HepG2 (cell line): ENCODE measurements around the gene HEXD. TPM values are rescaled to one million over a fixed set of nuclear protein-coding genes. Genes with fewer than 3 reads are reported as not detected.

Experiments used
- ATAC-seq: fragments of 200-7000 bp; cut with Tn5 transposase; 3 replicates; pipeline ENCODE4 v1.9.1; 2020; ENCODE audit warnings: mild to moderate bottlenecking, moderate library complexity
- BruUV-seq: library from RNA; stranded (reverse); fragments of 400-500 nt; replicated peaks from 2 replicates; lab custom pipeline; 2021; lab: Mats Ljungman, UMichigan
- CTCF ChIA-PET: fragments of 300-600 bp; formaldehyde crosslinking; extraction: SDS; loops from one replicate; lab custom pipeline; 2021; ENCODE audit warnings: low total read pairs, inconsistent platforms, low intra/inter-chr PET ratio; lab: Yijun Ruan, JAX
- POLR2A ChIA-PET: fragments of 350-600 bp; sonication (Branson Sonifier 250); formaldehyde crosslinking; loops from one replicate; lab custom pipeline; 2020; ENCODE audit warnings: antibody characterized with exemption, inconsistent platforms; lab: Yijun Ruan, JAX
- DNase-seq: peaks from one replicate; pipeline ENCODE4 v3.0.0-alpha.2; 2015; ENCODE audit warnings: low spot score
- FAIRE-seq: peaks from 3 replicates; lab custom pipeline; 2011; peaks lifted over from hg19 to GRCh38; lab: Jason Lieb, UNC
- H2AFZ ChIP-seq: one replicate; pipeline ENCODE4 v1.6.1; 2011; ENCODE audit warnings: low read length, inconsistent platforms
- H3K27ac ChIP-seq: fragments of 300-600 bp; 3 replicates; pipeline ENCODE4 v1.8.0; 2011; ENCODE audit warnings: mixed run types, mild to moderate bottlenecking, mixed read lengths, low read length, inconsistent platforms; ENCODE audit not compliant: insufficient read depth; ENCODE audit errors: extremely low read length
- H3K27me3 ChIP-seq, 2 experiments: fragments of 200-600 bp in 1 of 2; 2 replicates in 1 of 2; 3 replicates in 1 of 2; pipeline versions ENCODE4 v1.6.0 to v1.8.0; 2011; ENCODE audit warnings: low read length in 2 of 2, mild to moderate bottlenecking in 2 of 2, moderate library complexity in 2 of 2, inconsistent platforms in 1 of 2; ENCODE audit not compliant: insufficient read depth in 2 of 2, control insufficient read depth in 1 of 2
- H3K36me3 ChIP-seq, 2 experiments: fragments of 200-600 bp in 1 of 2; replicated peaks in 1 of 2; 2 replicates in 1 of 2; 3 replicates in 1 of 2; pipeline versions ENCODE4 v1.5.1 to v1.8.0; 2011; ENCODE audit warnings: low read length in 2 of 2, inconsistent platforms in 1 of 2; ENCODE audit not compliant: insufficient read depth in 2 of 2, control insufficient read depth in 1 of 2
- H3K4me1 ChIP-seq: 2 replicates; pipeline ENCODE4 v1.5.1; 2012; ENCODE audit warnings: low read length, inconsistent platforms; ENCODE audit not compliant: insufficient read depth
- H3K4me2 ChIP-seq: 2 replicates; pipeline ENCODE4 v1.6.0; 2011; ENCODE audit warnings: low read depth, low read length, inconsistent platforms
- H3K4me3 ChIP-seq, 3 experiments: fragments of 200-600 bp in 1 of 3; sonication (generic), shearing (Covaris generic) in 1 of 3; replicated peaks in 1 of 3; 2 replicates each; pipeline ENCODE4 v1.5.1; 2011 to 2016; ENCODE audit warnings: low read length in 3 of 3, inconsistent platforms in 2 of 3, low read depth in 2 of 3, mild to moderate bottlenecking in 2 of 3, control low read depth in 1 of 3, mixed read lengths in 1 of 3; ENCODE audit not compliant: insufficient read depth in 1 of 3
- H3K79me2 ChIP-seq: one replicate; pipeline ENCODE4 v1.6.1; 2011; ENCODE audit warnings: low read length, inconsistent platforms; ENCODE audit not compliant: insufficient read depth
- H3K9ac ChIP-seq: 2 replicates; pipeline ENCODE4 v1.6.0; 2011; ENCODE audit warnings: mild to moderate bottlenecking, low read depth, low read length, inconsistent platforms; ENCODE audit not compliant: insufficient read depth
- H3K9me3 ChIP-seq: 2 replicates; pipeline ENCODE4 v1.5.1; 2012; ENCODE audit warnings: mild to moderate bottlenecking, low read length
- H4K20me1 ChIP-seq: 2 replicates; pipeline ENCODE4 v1.6.0; 2011; ENCODE audit warnings: inconsistent platforms, mild to moderate bottlenecking, low read length, moderate library complexity; ENCODE audit not compliant: insufficient read depth
- AGO1 ChIP-seq: fragments of 200-400 bp; formaldehyde crosslinking; IDR thresholded peaks from 2 replicates; pipeline ENCODE4 v1.6.1; 2017; ENCODE audit warnings: mild to moderate bottlenecking, low read depth, low read length, moderate library complexity; ENCODE audit not compliant: poor library complexity, severe bottlenecking
- AKNA ChIP-seq: sonication (generic); formaldehyde crosslinking; IDR thresholded peaks from 2 replicates; pipeline ENCODE4 v1.4.0; 2020; ENCODE audit warnings: missing genetic modification reagents, borderline replicate concordance
- ATF7-NPFF ChIP-seq: sonication (generic); formaldehyde crosslinking; IDR thresholded peaks from 2 replicates; pipeline ENCODE4 v1.8.1; 2023; ENCODE audit warnings: mild to moderate bottlenecking, low read depth, missing genetic modification reagents, moderate library complexity
- BRD4 ChIP-seq: sonication (generic); formaldehyde crosslinking; IDR thresholded peaks from 2 replicates; pipeline ENCODE4 v1.4.0; 2020; ENCODE audit warnings: missing genetic modification reagents
- DMTF1 ChIP-seq: sonication (generic); formaldehyde crosslinking; IDR thresholded peaks from 2 replicates; pipeline ENCODE4 v1.4.0; 2020; ENCODE audit warnings: mild to moderate bottlenecking, missing genetic modification reagents
- ETV5 ChIP-seq: IDR thresholded peaks from 2 replicates; pipeline ENCODE4 v1.6.1; 2018; ENCODE audit warnings: missing biosample characterization, missing genetic modification reagents, inconsistent platforms, borderline replicate concordance
- FOXP4 ChIP-seq: sonication (generic); formaldehyde crosslinking; IDR thresholded peaks from 2 replicates; pipeline ENCODE4 v1.4.0; 2020; ENCODE audit warnings: missing genetic modification reagents
- NBN ChIP-seq: fragments of 450-650 bp; conservative IDR thresholded peaks from 2 replicates; pipeline ENCODE4 v1.6.1; 2017
- NKX3-1 ChIP-seq: sonication (generic); formaldehyde crosslinking; IDR thresholded peaks from 2 replicates; pipeline ENCODE4 v1.5.0; 2020; ENCODE audit warnings: missing genetic modification reagents
- RARA ChIP-seq: IDR thresholded peaks from 2 replicates; pipeline ENCODE4 v1.6.1; 2016; ENCODE audit warnings: missing genetic modification reagents, missing compliant biosample characterization
- RCOR2 ChIP-seq: IDR thresholded peaks from 2 replicates; pipeline ENCODE4 v1.6.1; 2016; ENCODE audit warnings: missing biosample characterization, missing genetic modification reagents
- RFXAP ChIP-seq: sonication (generic); formaldehyde crosslinking; IDR thresholded peaks from 2 replicates; pipeline ENCODE4 v1.4.0; 2020; ENCODE audit warnings: missing genetic modification reagents, borderline replicate concordance
- ZBTB14 ChIP-seq: sonication (generic); formaldehyde crosslinking; IDR thresholded peaks from 2 replicates; pipeline ENCODE4 v1.4.0; 2020; ENCODE audit warnings: missing genetic modification reagents
- ZNF740 ChIP-seq: sonication (generic); formaldehyde crosslinking; IDR thresholded peaks from 2 replicates; pipeline ENCODE4 v1.4.0; 2020; ENCODE audit warnings: missing genetic modification reagents
- WGBS: methylation state at CpG from one replicate; pipeline ENCODE4 v1.1.6; 2017; ENCODE audit warnings: low lambda C conversion rate; 5-methylcytosine and 5-hydroxymethylcytosine counted together
- in situ Hi-C: cut with HindIII; loops from 2 replicates; pipeline ENCODE4 v1.10.0; 2017; ENCODE audit warnings: low pct_unique_long_range_greater_than_20kb; ENCODE audit not compliant: extremely low pct_ligation_motif_present
- intact Hi-C: fragments of 100-400 bp; cut with micrococcal nuclease; formaldehyde crosslinking; loops from one replicate; pipeline ENCODE4 v1.10.0; 2022; ENCODE audit not compliant: unreplicated experiment
- polyA plus RNA-seq, 8 experiments: library from polyadenylated mRNA; depleted of rRNA in 3 of 8; stranded (reverse) in 7 of 8; unstranded in 1 of 8; fragments of >200 nt; fragmentation: Illumina TruSeq in 4 of 8; extraction: Trizol in 4 of 8; gene quantifications; 2 replicates each; pipeline versions ENCODE4 v1.2.1 to v1.2.3, GENCODE V29; 2011 to 2016; ENCODE audit warnings: low read depth in 4 of 8, missing spikeins in 1 of 8, mixed read lengths in 1 of 8; ENCODE audit not compliant: insufficient read depth in 1 of 8
- total RNA-seq, 5 experiments: library from RNA; depleted of rRNA; stranded (reverse); fragments of >200 nt; fragmentation: Illumina TruSeq; extraction: Trizol; gene quantifications; 2 replicates each; pipeline ENCODE4 v1.2.3, GENCODE V29; 2016; ENCODE audit warnings: low read depth in 1 of 5

Gene HEXD
- total and polyA plus RNA-seq, 2 of the 13 experiments (the other 11 are each of a cell fraction or from before 2014, with no cell fraction given) = 22.3 to 41.8 TPM

GRCh38 chr17:82416264-82416663, 1.9 kb upstream of the HEXD start:
- no peak overlapping the region for H3K9ac ChIP-seq
- TF ChIP-seq BRD4 = no peak
- no peak for TF ChIP-seq ZNF740 (CRISPR knock-in tag)
- no peak for TF ChIP-seq ETV5 (CRISPR knock-in tag)
- no peak for TF ChIP-seq ATF7-NPFF (CRISPR knock-in tag)
- no peak for TF ChIP-seq DMTF1 (CRISPR knock-in tag)
- no peak for TF ChIP-seq ZBTB14 (CRISPR knock-in tag)
- no peak for TF ChIP-seq AGO1
- no peak for TF ChIP-seq NKX3-1
- no peak for TF ChIP-seq FOXP4 (CRISPR knock-in tag)
- TF ChIP-seq RCOR2 (CRISPR knock-in tag) = no peak
- no peak for TF ChIP-seq AKNA (CRISPR knock-in tag)
- no peak for TF ChIP-seq NBN
- TF ChIP-seq RARA (CRISPR knock-in tag) = no peak
- TF ChIP-seq RFXAP = no peak

More at GRCh38 chr17:82416264-82416663, 1.9 kb upstream of the HEXD start:
- H3K4me1 ChIP-seq = peaks cover 38% of the 10 kb centered on the region
- CTCF ChIA-PET = interaction anchor here (5.0 kb wide), 1 partner anchor 63 kb away, joined by 41 read pairs; no protein-coding TSS in a partner anchor
- H3K27me3 ChIP-seq = no peaks in the 10 kb centered on the region; a peak in 1 of 5 replicates
- no peak overlapping the region for H3K27ac ChIP-seq
- in situ Hi-C loops (no loop called here), intact Hi-C loops (no loop called here)
- no peak overlapping the region for H2AFZ ChIP-seq
- ATAC-seq (no peak), DNase-seq (no peak), FAIRE-seq (no peak)
- H3K79me2 ChIP-seq = peaks cover 8% of the 10 kb centered on the region
- no peaks in the 10 kb centered on the region for H3K9me3 ChIP-seq
- WGBS = 93% methylated on average over 4 of the region's 4 CpGs
- no peak overlapping the region for H3K4me3 ChIP-seq
- H3K4me2 ChIP-seq = no peak overlapping the region
- no TSS peak for BruUV-seq
- peaks cover 2 to 25% of the 10 kb centered on the region in 2 experiments; a peak in 3 of 5 replicates for H3K36me3 ChIP-seq
- H4K20me1 ChIP-seq = peaks cover 22% of the 10 kb centered on the region; the same call in 1 of the 2 replicates
- POLR2A ChIA-PET = interaction anchor here (0.6 kb wide), 1 partner anchor 78 kb away, joined by 3 read pairs; no protein-coding TSS in a partner anchor
